Kidney (tissue), 14 donors: Measurements from ENCODE around the gene CTNNBL1. TPM values are rescaled to one million over a fixed set of nuclear protein-coding genes. Genes with fewer than 3 reads are reported as not detected.

Experiments
- DNase-seq, 5 donors: peaks; one replicate each; pipeline ENCODE4 v3.0.0-alpha.2; 2013 to 2020
- FAIRE-seq: peaks from 2 replicates; lab custom pipeline; 2012; peaks lifted over from hg19 to GRCh38; lab: Jason Lieb, UNC
- H3K27ac ChIP-seq, 2 donors: one replicate each; pipeline ENCODE4 v1.7.0; 2013; ENCODE audit warnings: low read depth in 2 of 2, low read length in 2 of 2, inconsistent platforms in 1 of 2
- H3K27me3 ChIP-seq: one replicate; pipeline ENCODE4 v1.7.1; 2013; ENCODE audit warnings: low read length, inconsistent platforms; ENCODE audit not compliant: control insufficient read depth, insufficient read depth
- H3K36me3 ChIP-seq, 3 donors: one replicate each; pipeline versions ENCODE4 v1.7.0 to v1.7.1; 2013; ENCODE audit warnings: low read length in 3 of 3, control low read depth in 1 of 3, inconsistent platforms in 1 of 3; ENCODE audit not compliant: insufficient read depth in 3 of 3, control insufficient read depth in 2 of 3
- H3K4me1 ChIP-seq, 3 donors: one replicate each; pipeline versions ENCODE4 v1.7.0 to v1.7.1; 2013; ENCODE audit warnings: low read length in 3 of 3, inconsistent platforms in 1 of 3, low read depth in 1 of 3; ENCODE audit not compliant: control insufficient read depth in 2 of 3, insufficient read depth in 2 of 3
- H3K4me3 ChIP-seq, 3 donors: one replicate each; pipeline versions ENCODE4 v1.7.0 to v1.8.1; 2013; ENCODE audit warnings: low read length in 3 of 3, control low read depth in 1 of 3, inconsistent platforms in 1 of 3
- H3K9ac ChIP-seq, 3 donors: one replicate each; pipeline versions ENCODE4 v1.7.0 to v1.7.1; 2013; ENCODE audit warnings: low read length in 3 of 3, control low read depth in 1 of 3, inconsistent platforms in 1 of 3
- H3K9me3 ChIP-seq, 3 donors: one replicate each; pipeline versions ENCODE4 v1.7.0 to v1.7.1; 2013; ENCODE audit warnings: low read length in 3 of 3, control low read depth in 1 of 3, inconsistent platforms in 1 of 3; ENCODE audit not compliant: control insufficient read depth in 2 of 3, insufficient read depth in 1 of 3
- intact Hi-C: fragments of 100-400 bp; cut with DNase I; formaldehyde crosslinking; loops from one replicate; pipeline ENCODE4 v1.11.1; 2022
- polyA plus RNA-seq: library from polyadenylated mRNA; stranded (reverse); fragments of 350-450 nt; fragmentation: Illumina TruSeq; extraction: RNeasy Lipid Tissue Mini Kit (QIAGEN cat#74804); gene quantifications from one replicate; pipeline ENCODE4 v1.2.3, GENCODE V29; 2014; ENCODE audit warnings: low read depth, low replicate concordance; ENCODE audit not compliant: insufficient read depth
- total RNA-seq: library from RNA; stranded (reverse); fragmentation: NEBNext Ultra II Directional; extraction: Animal tissue kit (Norgen Biotek cat#: 25700); gene quantifications from one replicate; pipeline ENCODE4 v1.2.1, GENCODE V29; 2021
- TF ChIP-seq, protein P1 (sequence below): IDR thresholded peaks from 3 replicates; pipeline ENCODE4 v1.5.1; 2012; ENCODE audit warnings: mild to moderate bottlenecking, moderate library complexity, borderline replicate concordance; ENCODE audit not compliant: insufficient read depth; ENCODE audit errors: extremely low read depth
- donor health status: control.
- donor health status: control.
- donor health status: control.
- donor health status: control.
- donor health status: control.
- donor health status: DM: yes; HTN: yes; CAD: no.
- donor health status: Normal renal cell carcinoma (clear cell type).

Gene CTNNBL1
- total and polyA plus RNA-seq, 2 donors from 2014 or later: 40.9 to 70.9 TPM

DNA sequence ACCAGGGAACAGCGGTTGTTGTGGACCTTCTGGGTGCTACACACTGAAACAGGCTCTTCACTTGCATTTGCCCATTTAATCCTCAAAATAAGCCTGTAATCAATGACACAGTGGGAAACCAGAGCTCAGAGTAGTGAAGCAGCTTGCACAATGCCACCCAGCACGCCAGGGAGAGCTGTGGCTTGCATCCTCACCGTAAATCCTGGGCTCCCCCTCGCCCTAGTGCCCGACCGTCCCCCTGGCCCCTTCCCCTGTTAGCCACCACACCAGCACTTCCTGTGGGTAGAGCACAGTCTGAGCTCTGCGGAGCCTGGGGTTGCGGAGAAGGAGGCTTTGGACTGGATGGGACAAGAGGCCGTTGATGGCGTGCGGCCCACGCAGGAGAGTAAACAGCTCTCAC, 223.6 kb downstream of the CTNNBL1 start:
- Histone ChIP-seq H3K36me3 (no peaks in the 10 kb centered on the region), H3K4me1 (peaks cover 0 to 3% (median 0%) of the 10 kb centered on the region in 3 donors), H3K4me3 (no peak overlapping the region), H3K9me3 (no peaks in the 10 kb centered on the region), H3K27me3 (peaks cover 5% of the 10 kb centered on the region), H3K9ac (no peak overlapping the region), H3K27ac (no peak overlapping the region)
- intact Hi-C loops: no loop called here
- no peak for FAIRE-seq
- DNase-seq: no peak
- TF ChIP-seq, protein P1, sequence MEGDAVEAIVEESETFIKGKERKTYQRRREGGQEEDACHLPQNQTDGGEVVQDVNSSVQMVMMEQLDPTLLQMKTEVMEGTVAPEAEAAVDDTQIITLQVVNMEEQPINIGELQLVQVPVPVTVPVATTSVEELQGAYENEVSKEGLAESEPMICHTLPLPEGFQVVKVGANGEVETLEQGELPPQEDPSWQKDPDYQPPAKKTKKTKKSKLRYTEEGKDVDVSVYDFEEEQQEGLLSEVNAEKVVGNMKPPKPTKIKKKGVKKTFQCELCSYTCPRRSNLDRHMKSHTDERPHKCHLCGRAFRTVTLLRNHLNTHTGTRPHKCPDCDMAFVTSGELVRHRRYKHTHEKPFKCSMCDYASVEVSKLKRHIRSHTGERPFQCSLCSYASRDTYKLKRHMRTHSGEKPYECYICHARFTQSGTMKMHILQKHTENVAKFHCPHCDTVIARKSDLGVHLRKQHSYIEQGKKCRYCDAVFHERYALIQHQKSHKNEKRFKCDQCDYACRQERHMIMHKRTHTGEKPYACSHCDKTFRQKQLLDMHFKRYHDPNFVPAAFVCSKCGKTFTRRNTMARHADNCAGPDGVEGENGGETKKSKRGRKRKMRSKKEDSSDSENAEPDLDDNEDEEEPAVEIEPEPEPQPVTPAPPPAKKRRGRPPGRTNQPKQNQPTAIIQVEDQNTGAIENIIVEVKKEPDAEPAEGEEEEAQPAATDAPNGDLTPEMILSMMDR: no peak

DNA sequence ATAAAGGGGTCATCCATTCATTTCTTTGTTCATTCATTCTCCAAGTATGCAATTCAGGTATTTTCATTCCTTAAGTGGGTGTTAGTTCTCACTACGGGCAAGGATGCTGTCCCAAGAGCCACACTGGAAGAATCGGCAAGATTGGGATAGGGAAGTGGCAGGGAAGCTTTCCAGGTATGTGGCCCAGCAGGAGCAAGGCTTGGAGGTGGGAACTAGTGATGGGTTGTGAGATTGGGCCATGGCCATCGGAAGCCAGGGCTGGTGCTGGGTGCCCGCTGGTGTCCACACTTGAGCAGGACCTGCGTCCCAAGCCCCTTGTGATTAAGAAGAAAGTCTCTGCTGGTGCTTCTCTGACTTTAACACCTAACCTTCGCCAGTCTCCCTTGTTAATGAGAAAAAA, 224.2 kb downstream of the CTNNBL1 start:
- peaks cover 5% of the 10 kb centered on the region for H3K27me3 ChIP-seq
- H3K9me3 ChIP-seq: no peaks in the 10 kb centered on the region
- no peak overlapping the region for H3K9ac ChIP-seq
- H3K4me1 ChIP-seq: peaks cover 0 to 3% (median 0%) of the 10 kb centered on the region in 3 donors
- DNase-seq (no peak), FAIRE-seq (no peak)
- H3K27ac ChIP-seq: no peak overlapping the region
- H3K36me3 ChIP-seq: no peaks in the 10 kb centered on the region
- intact Hi-C loops: no loop called here
- no peak overlapping the region for H3K4me3 ChIP-seq
- TF ChIP-seq, protein P1: no peak

DNA sequence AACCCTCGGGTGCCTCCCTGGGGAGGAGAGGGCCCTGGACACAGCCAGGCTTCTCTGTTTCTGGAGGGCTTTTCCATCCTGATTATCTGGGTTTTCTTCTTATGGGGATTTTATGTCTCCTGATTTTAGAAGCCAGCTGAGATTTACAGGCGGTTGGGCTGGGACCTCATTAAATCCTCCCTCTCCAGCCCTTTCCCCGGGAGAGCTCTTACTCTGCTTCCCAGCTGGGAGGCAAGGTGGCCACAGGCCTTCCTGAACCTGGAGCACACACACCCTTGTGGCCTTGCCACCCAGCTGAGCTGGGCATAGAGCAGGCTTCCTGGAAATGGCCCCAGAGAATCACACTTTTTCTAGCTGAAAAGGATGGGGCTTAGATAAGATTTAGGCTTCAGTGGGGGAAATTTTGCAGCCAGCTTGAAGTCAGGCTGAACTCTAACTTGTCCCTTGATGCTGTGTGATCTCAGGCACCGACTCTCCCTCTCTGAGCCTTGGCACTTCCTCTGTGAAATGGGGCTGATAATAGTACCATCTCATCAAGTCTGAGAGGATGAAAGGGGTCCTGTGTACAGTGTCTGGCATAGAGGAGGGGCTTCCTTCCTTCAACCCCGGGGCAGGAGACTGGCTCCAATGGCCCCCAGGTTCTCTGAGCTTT, 225.7 kb downstream of the CTNNBL1 start:
- H3K27me3 ChIP-seq: no peaks in the 10 kb centered on the region
- DNase-seq (peak in 3 of 5 donors; percentile 46 to 85 (median 62)), FAIRE-seq (no peak)
- no peak overlapping the region for H3K9ac ChIP-seq
- no peaks in the 10 kb centered on the region for H3K9me3 ChIP-seq
- H3K36me3 ChIP-seq: no peaks in the 10 kb centered on the region
- H3K4me3 ChIP-seq: no peak overlapping the region
- H3K27ac ChIP-seq: no peak overlapping the region
- TF ChIP-seq, protein P1: no peak
- intact Hi-C loops: no loop called here
- peaks cover 0 to 3% (median 0%) of the 10 kb centered on the region in 3 donors for H3K4me1 ChIP-seq

DNA sequence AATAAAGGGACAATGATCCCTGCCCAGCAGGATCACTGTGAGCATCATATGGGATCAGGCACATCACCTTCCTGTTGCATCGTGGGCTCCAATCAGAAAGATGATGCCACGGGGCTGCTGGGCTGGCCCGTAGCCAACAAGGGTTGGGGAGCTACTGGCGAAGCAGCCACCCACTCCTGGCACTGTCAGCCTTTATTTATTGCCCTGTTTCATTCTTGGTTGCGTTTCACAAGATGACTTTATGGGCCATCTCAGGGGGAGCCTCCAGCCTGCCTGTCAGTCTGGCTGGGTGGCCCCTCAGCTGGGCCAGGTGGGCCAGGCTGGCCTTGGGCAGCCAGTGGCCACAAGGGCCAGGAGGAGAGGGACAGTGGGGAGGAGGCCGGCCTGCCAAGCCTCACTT, 226.4 kb downstream of the CTNNBL1 start:
- intact Hi-C loops: no loop called here
- no peak overlapping the region for H3K27ac ChIP-seq
- peak in 3 of 5 donors; percentile 41 to 67 (median 58) for DNase-seq
- no peak for FAIRE-seq
- H3K36me3 ChIP-seq: no peaks in the 10 kb centered on the region
- H3K4me1 ChIP-seq: no peaks in the 10 kb centered on the region
- H3K27me3 ChIP-seq: no peaks in the 10 kb centered on the region
- H3K9me3 ChIP-seq: no peaks in the 10 kb centered on the region
- no peak overlapping the region for H3K9ac ChIP-seq
- no peak overlapping the region for H3K4me3 ChIP-seq
- TF ChIP-seq, protein P1: no peak
